GM15510 (cell line): ENCODE results near the gene ZDHHC1.

Source experiments
- POLR2A ChIP-seq: IDR thresholded peaks from 3 replicates; pipeline ENCODE4 v1.6.1; 2011; ENCODE audit warnings: borderline replicate concordance; ENCODE audit not compliant: insufficient read length; ENCODE audit errors: extremely low read depth

The ZDHHC1 gene

DNA sequence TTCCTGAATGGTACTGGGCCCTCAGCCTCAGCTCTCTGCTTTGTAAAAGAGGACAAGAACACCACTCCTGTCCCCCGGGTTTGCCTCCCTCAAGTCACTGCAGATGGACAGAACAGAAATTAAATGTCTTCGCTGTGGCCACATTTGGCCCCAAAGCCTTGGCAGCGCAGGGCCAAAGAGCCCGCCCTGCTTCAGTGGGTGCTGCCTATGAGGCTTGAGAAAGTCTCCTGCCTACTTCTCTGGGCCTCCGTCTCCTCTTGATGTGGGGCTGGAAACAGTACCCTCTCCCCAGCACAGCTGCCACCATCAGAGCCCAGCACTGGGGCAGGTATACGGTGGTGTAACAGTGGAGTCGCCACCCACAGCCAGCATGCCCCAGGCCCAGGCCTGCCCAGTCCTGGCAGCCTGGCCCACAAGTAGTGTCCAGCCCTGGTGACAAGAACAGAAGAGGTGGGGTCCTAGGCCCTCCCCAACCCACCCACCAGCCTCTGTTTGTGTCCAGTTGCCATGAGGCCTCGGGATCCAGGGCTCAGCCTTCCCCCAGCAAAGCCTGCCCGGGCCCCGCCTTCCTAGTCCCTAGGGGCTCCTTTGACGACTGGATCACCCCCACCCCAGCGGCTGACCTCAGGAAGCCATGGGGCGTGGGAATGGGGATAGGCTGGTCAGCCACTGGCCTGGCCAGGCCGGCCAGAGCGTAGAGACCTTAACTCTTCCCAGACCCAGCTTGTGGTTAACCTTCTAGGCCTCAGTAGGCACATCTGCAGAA lies 19.1 kb downstream of the ZDHHC1 start:
- no peak for TF ChIP-seq POLR2A

DNA sequence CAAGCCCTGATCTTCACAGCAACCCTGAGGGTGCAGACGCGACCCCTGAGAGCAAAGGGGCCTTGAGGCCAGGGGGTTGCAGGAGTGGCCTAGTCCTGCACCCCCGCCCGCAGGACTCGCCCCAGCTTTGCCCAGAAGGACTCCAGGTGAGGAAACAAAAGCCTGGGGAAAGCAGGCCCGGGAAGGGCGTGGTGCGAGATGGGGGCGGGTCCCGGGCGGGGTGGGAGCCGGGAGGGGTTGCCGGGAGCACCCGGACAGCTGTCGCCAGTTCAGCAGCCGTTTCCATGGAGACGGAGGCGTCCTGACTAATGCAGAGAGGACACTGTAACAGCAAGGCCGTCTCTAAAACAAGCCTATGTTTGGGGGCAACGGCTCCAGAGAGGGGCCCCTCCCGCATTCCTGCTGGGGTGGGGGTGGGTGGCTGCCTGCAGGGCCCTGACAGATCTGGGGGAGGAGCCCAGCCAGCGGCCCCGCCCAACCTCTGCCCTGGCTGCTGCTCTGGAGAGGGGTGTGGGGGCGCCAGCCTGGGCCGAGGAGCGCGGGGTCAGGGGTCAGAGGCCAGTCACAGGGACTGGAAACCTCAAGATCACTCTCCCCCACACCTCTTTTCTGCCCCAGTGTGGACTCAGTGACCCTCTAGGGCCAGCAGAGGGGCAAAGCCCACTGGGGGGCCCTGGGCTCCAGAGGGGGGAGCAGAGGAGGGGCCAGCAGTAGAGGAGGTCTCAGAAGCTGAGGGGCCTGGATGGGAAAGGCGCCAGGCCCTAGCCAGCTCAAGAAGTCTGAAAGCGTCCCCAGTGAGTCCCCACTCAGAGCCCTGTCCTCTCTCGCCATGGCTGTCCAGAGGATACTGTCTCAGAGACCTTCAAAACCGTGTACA lies 19.9 kb downstream of the ZDHHC1 start:
- TF ChIP-seq POLR2A, result no peak

DNA sequence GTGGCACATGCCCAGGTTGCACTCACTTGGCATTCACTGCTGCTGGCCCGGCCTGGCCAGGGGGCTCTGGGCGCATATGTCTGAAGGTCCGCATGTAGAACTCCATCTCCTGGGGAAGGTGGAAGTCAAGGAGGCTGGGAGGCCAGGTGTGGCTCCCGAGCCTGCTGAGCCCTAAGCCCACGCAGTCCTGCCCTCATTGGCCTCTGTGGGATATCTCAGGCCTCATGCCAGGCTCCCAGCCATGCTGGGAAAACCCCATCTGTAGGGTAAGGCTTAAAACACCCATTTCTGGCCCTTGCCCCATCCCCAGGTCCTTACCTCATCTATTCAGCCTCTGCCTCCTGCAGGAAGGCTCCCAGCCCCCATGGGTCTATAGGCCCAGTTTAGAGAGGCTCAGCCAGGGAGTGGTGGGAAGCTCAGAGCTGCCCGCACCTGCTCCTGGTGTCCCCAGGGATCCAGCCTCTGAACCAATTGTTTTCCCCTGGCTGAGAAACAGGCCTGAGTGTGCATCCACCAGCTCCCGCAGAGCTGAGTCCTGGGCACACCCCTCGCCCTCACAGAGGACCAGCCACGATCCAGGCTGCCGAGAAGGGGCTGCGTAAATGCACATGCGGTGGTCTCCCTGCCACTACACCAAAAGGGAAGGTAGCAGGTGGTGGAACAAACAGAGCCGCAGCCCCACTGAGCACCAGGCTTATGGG lies 20.7 kb downstream of the ZDHHC1 start:
- TF ChIP-seq POLR2A, result no peak

DNA sequence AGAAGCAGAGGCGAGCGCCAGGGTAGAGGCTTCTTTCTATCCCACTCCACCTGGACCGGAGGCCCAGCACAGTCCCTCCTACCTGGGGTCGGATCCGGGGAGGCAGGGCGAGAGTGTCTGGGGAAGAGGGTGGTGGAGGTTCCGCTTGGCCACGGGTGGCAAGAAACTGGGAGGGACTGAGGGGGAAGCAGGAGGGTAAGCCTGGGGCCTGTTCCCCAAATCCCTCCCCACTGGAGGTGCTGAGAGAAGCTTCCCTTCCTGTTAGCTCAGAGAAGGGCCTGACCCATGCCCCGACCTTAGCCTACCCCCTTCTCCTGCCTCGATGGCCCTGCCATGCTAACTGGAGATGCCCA lies 21.2 kb downstream of the ZDHHC1 start:
- no peak for TF ChIP-seq POLR2A

DNA sequence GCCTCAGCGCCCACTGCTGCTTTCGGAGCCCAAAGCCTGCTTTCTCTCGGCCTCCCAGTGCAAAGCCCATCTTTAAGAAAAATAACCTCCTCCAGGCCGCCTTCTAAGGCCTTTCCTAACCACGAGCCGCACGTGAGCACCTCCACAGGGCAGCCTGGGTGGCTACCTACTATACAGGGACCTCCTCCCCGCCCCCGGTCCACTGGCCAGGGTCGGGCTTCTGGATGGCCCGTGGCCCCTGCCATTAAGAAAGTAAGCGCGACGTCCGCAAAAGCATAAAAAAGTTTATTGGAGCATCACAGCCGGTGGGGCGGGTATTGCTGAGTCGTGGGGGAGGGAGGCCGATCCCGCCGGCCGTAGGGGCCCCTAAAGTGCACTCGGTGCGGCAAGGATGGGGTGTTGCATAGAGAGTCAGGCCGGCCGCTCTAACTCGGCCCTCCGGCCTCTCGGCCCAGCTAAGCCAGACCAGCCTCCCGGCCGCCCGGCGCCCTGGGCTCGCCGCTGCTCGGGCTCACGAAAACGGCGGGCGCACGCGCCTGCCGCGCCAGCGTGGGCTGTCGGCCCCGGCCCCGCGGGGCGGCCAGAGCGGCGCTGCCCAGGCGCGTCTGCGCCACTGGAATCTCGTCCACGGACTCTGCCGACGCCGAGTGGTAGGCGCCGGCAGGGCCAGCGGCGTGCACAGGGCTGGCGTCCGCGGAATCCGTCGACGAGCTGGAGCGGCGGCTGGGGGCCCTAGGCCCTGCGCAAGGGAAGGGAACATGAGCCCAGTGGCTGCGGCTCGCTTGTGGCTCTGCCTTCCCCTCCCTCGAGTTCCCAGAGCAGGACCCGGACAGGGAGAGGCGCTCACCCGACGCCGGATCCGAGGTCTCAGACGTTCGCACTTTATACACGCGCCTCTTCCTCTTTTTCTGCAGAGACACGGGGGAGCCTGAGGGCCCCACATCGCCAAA lies 21.8 kb downstream of the ZDHHC1 start:
- TF ChIP-seq POLR2A, result no peak

DNA sequence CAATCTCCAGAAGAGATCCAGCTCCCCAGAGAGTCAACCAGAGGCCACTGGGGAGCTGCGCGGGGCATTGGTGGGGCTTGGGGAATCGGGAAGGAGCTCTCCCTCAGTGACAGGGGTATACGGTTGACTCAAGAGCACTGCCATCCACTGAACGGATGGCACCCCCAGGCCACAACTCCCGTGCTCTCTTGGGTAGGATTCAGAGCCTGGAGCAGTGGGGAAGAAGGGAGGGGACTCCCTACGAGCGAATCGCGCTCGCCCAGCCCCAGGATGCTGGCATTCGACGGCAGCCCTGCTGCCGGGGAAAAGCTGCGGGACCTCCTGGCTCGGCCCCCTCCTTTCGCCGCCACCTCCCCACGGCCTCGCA lies 22.5 kb downstream of the ZDHHC1 start:
- no peak for TF ChIP-seq POLR2A

DNA sequence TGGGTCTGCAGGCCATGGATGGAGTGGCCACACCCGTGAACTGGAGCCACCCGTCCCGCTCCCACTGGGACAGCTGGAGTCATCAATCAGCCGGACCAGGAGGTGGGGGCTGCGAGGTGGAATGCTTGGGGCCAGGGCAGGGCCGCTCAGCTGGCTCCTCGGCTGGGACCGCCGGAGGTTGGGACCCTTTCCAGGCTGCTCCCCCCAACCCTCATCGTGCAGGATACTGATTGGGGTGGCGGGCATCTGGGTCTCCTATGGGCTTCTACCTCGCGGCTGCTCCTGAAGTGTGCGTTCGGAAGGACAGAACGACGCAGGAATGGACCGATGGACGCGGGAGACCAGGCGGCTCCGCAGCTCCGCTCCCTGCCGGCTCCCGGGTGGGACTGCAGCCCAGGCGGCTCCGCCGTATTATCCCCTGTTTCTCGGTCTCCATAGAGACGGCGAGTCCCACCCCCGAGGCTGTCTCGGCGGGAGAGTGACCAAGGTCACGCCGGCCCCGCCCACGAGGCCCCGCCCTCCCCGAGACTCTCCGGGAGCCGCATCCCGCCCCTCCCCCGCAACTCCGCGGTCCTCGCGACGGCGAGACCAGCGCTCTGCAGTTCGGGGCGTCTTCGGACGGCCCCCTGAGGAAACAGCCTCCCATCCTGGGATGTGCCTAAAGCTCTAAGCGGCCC lies 23.0 kb downstream of the ZDHHC1 start, which contains the start of gene TPPP3:
TSS of gene TPPP3 (minus strand) at position 388 of the 677 bp plus-strand sequence. CDS start 2,387 bp downstream, outside the sequence.
- no peak for TF ChIP-seq POLR2A

DNA sequence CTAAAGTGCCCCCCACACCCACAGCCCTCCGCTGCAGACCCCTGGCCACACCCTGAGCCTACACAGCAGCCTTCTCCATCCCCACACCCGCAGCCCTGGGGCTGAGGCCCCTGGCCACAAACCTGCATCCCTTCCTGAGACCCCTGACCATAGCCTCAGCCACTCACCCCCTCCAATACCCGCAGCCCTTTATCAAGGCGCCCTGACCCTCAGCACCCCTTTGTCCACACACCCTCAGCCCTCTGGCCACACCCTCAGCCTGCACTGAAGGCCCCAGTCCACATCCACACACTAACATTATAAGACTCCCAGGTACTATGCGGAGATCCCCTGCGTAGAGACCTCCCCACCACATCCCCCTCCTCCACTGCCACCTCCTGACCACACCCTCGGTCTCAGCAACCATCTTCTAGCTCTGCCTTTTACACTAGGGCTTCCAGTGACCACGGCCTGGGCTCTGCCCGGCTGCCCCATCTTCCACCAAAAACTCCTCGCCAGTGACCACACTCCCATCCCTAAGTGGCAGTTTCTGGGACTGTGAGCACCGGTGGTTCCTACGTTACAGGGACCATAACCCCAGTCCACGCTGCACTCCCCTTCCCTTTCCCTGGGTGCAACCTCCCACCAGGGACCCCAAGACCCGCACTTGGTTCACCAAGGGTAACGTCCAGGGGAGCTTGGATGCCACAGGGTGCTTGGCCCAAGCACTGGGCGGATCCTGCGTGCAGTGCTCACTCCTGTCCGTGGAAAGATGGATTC lies 23.8 kb downstream of the ZDHHC1 start:
- TF ChIP-seq POLR2A, result no peak

DNA sequence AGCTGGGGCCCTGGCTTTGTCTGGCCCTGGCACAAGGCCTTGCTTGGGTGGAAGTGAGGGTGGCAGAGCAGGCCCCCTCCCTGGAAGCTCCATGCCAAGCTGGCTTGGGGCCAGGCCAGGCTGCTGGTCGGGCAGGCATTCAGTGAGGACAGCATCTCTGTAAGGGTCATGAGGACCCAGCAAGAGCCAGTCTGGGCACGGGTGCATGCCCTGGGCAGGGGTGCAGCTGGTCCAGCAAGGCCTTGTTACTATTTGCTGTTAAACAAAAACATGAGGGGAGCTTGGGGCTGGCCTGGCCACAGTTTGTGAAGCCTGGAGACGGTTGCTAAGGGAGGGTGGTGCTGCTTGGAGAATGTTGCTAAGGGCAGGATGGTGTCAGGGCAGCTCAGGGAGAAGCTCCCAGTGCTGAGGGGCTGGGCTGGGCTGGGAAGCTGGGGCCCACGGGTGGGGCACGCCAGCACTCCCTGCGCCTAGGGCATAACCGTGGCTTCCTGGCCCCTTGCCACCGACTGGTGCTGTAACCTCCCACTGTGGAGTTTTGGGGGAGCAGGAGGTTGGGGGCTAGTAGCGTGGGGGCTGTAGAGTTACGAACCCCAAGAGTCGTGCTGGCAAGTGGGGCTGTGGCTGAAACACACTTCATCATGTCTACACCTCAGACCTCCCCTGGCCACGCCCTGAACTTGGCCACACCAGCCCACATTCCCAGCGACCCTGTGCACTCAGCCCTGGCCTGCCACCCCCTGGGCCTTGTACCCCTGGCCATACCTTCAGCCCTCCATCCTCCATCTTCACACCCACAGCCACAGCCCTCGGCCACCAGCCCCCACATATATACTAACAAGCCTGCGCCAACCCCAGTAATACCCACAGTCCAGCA lies 24.6 kb downstream of the ZDHHC1 start:
- no peak for TF ChIP-seq POLR2A

DNA sequence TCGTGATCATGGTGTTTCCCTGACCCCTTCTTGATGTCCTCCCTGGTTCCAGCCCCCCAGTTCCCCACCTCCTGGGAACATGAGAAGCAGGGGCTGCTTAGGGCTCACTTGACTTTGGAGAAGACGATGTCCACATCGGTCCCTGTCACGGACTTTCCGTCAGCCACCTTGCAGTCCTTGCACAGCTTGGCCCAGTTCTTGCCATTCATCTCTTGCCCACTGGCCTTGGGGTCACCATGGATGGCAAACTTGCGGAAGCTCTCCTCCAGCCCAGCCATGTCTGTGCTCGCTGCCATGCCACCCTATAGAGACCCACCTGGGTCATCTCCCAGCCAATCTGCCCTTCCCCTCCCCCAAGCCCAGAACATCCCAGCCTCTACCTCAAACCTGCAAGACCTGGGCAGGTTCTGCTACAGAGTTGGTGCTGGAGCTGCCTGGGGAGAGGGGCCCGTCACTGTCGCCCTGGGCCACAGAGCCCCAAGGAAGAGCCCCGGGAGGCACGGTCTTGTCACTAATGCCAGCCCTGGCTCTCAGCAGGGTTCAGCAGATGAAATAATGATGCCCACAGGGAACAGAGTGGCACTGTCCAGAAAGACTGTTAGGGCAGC lies 25.4 kb downstream of the ZDHHC1 start:
- TF ChIP-seq POLR2A, result no peak

DNA sequence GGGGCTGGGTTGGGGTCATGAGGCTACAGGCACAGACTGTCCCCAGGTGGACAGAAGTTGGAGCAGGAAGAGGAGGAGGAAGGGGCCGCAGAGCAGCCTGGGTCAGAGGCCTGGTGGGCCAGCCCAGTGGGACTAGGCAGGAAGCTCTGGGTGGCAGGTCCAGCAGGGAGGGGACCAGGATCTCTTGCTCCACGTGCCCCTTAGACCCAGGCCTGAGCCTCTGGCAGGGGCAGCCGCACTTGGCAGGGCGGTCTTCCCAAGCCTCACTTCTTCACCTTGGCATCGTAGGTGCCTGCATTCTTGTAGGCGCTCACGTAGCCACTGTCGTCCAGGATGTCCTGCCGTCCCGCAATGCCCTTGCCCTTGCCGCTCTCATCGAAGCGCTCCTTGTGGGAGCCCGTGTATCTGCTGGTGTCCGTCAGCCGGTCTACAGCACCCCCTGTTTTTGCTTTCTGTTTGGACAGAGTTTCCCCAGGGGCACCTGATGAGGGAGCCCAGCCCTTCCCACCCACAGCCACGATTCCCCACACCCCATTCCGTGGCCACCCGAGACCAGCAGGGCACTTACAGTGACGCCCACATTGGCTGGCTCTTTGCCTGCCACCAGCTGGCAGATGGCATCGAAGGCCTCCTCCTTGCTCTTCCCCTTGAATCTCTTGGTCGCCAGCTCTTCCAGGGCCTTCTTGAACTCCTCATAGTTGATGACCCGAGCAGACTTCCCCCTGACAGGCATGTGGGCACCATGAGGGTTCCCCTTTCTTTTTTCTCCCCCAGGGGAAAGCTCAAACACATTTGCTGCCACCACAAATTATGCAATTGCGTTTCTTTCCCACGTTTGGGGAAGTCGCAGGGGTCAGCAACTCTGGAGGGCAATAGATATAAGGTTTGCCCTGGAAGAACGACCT lies 26.1 kb downstream of the ZDHHC1 start:
- no peak for TF ChIP-seq POLR2A
